SK-N-SH (cell line): ENCODE measurements around the gene TP53BP2.
"Not testable (repeated sequence)": the region's sequence is repeated elsewhere in the genome, so short reads cannot be mapped to it uniquely, and the experiment has no call there.

Experiments
- EP300 ChIP-seq, 2 experiments: IDR thresholded peaks; 2 replicates each; pipeline versions ENCODE4 v1.4.0 to v1.6.1; 2012; ENCODE audit warnings: borderline replicate concordance in 1 of 2, low read depth in 1 of 2, low read length in 1 of 2
- NFIC ChIP-seq: IDR thresholded peaks from 2 replicates; pipeline ENCODE4 v1.4.0; 2012; ENCODE audit warnings: borderline replicate concordance
- RAD21 ChIP-seq: IDR thresholded peaks from 2 replicates; pipeline ENCODE4 v1.6.1; 2012; ENCODE audit warnings: mild to moderate bottlenecking, low read length
- RCOR1 ChIP-seq: fragments of 150-350 bp; IDR thresholded peaks from 2 replicates; pipeline ENCODE4 v1.6.1; 2017; ENCODE audit warnings: antibody characterized with exemption, low read length
- RFX5 ChIP-seq: IDR thresholded peaks from 2 replicates; pipeline ENCODE4 v1.6.1; 2012; ENCODE audit warnings: mild to moderate bottlenecking, improper control_type of control experiment, low read length
- TF ChIP-seq, protein P1 (sequence below): IDR thresholded peaks from 2 replicates; pipeline ENCODE4 v1.6.1; 2012; ENCODE audit warnings: mild to moderate bottlenecking, low read depth, low read length, moderate library complexity
- TF ChIP-seq, protein P2 (sequence below): fragments of 200-600 bp; sonication (generic); IDR thresholded peaks from 2 replicates; pipeline ENCODE4 v1.6.1; 2017; ENCODE audit warnings: antibody characterized with exemption, mild to moderate bottlenecking, moderate library complexity
- TF ChIP-seq, protein P3 (sequence below): IDR thresholded peaks from 2 replicates; pipeline ENCODE4 v1.4.0; 2012; ENCODE audit warnings: low read depth, borderline replicate concordance

DNA sequence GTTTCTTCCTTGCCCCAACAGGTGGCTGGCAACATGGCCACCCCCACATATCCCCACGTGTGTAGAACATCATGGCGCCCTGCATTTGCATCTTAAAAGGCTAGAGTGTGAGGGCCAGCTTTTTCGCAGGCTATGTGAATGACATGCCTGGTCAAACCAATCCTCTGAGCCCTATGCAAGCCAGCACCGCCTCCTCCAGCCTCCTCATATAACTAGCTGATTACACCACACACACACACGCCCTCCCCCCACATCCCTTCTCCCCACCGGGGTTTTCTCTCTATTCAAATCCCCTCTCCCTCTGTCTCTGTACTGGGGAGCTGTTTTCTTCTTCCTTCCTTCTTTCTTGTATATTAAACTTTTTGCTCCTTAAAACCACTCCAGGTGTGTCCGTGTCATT lies 44.7 kb upstream of the TP53BP2 start:
- not testable (repeated sequence) for TF ChIP-seq RCOR1; RAD21; RFX5; NFIC; EP300 (IDR thresholded peaks at IDR 0.05; ENCODE audit: borderline replicate concordance in 1 of 2, low read depth in 1 of 2, low read length in 1 of 2)
- TF ChIP-seq, protein P1, sequence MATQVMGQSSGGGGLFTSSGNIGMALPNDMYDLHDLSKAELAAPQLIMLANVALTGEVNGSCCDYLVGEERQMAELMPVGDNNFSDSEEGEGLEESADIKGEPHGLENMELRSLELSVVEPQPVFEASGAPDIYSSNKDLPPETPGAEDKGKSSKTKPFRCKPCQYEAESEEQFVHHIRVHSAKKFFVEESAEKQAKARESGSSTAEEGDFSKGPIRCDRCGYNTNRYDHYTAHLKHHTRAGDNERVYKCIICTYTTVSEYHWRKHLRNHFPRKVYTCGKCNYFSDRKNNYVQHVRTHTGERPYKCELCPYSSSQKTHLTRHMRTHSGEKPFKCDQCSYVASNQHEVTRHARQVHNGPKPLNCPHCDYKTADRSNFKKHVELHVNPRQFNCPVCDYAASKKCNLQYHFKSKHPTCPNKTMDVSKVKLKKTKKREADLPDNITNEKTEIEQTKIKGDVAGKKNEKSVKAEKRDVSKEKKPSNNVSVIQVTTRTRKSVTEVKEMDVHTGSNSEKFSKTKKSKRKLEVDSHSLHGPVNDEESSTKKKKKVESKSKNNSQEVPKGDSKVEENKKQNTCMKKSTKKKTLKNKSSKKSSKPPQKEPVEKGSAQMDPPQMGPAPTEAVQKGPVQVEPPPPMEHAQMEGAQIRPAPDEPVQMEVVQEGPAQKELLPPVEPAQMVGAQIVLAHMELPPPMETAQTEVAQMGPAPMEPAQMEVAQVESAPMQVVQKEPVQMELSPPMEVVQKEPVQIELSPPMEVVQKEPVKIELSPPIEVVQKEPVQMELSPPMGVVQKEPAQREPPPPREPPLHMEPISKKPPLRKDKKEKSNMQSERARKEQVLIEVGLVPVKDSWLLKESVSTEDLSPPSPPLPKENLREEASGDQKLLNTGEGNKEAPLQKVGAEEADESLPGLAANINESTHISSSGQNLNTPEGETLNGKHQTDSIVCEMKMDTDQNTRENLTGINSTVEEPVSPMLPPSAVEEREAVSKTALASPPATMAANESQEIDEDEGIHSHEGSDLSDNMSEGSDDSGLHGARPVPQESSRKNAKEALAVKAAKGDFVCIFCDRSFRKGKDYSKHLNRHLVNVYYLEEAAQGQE, result not testable (repeated sequence)
- TF ChIP-seq, protein P2, sequence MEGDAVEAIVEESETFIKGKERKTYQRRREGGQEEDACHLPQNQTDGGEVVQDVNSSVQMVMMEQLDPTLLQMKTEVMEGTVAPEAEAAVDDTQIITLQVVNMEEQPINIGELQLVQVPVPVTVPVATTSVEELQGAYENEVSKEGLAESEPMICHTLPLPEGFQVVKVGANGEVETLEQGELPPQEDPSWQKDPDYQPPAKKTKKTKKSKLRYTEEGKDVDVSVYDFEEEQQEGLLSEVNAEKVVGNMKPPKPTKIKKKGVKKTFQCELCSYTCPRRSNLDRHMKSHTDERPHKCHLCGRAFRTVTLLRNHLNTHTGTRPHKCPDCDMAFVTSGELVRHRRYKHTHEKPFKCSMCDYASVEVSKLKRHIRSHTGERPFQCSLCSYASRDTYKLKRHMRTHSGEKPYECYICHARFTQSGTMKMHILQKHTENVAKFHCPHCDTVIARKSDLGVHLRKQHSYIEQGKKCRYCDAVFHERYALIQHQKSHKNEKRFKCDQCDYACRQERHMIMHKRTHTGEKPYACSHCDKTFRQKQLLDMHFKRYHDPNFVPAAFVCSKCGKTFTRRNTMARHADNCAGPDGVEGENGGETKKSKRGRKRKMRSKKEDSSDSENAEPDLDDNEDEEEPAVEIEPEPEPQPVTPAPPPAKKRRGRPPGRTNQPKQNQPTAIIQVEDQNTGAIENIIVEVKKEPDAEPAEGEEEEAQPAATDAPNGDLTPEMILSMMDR, result not testable (repeated sequence)
- TF ChIP-seq, protein P3, sequence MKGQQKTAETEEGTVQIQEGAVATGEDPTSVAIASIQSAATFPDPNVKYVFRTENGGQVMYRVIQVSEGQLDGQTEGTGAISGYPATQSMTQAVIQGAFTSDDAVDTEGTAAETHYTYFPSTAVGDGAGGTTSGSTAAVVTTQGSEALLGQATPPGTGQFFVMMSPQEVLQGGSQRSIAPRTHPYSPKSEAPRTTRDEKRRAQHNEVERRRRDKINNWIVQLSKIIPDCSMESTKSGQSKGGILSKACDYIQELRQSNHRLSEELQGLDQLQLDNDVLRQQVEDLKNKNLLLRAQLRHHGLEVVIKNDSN, result not testable (repeated sequence)
